Stimulated activated CD4-positive, alpha-beta T cell treated with anti-CD3 and anti-CD28 coated beads, Interleukin-15, amount 100 ng/mL, for 1 hour (primary cell): ENCODE data around the gene TMEM92.
"Not testable (repeated sequence)": the region's sequence is repeated elsewhere in the genome, so short reads cannot be mapped to it uniquely, and the experiment has no call there.

Experiments used
- DNase-seq, 2 donors: peaks; one replicate each; pipeline ENCODE4 v3.0.0-alpha.2; 2020; ENCODE audit warnings: low read depth in 1 of 2, low spot score in 1 of 2

Gene TMEM92

GRCh38 chr17:50297407-50297865, 23.2 kb downstream of the TMEM92 start:
- peak; percentile 57 to 66 for DNase-seq

GRCh38 chr17:50298018-50298417, 23.8 kb downstream of the TMEM92 start:
- DNase-seq, result no peak

GRCh38 chr17:50299776-50300175, 25.5 kb downstream of the TMEM92 start:
- no peak for DNase-seq

GRCh38 chr17:50300824-50301223, 26.6 kb downstream of the TMEM92 start:
- not testable (repeated sequence) for DNase-seq

GRCh38 chr17:50301891-50302584, 27.8 kb downstream of the TMEM92 start:
- no peak for DNase-seq

- no peak for DNase-seq
Observed at GRCh38 chr17:50303051-50303450, 28.8 kb downstream of the TMEM92 start.

- no peak for DNase-seq
Observed at GRCh38 chr17:50303596-50303995, 29.3 kb downstream of the TMEM92 start.

GRCh38 chr17:50304781-50305404, 30.6 kb downstream of the TMEM92 start:
- DNase-seq, result no peak

- no peak for DNase-seq
Observed at GRCh38 chr17:50307654-50308053, 33.4 kb downstream of the TMEM92 start.

- no peak for DNase-seq
Observed at GRCh38 chr17:50308666-50309065, 34.4 kb downstream of the TMEM92 start.

GRCh38 chr17:50310455-50311111, 36.3 kb downstream of the TMEM92 start:
- DNase-seq, result no peak

- no peak for DNase-seq
Observed at GRCh38 chr17:50311112-50311460, 36.8 kb downstream of the TMEM92 start.

- DNase-seq, result no peak
Observed at GRCh38 chr17:50311483-50311882, 37.2 kb downstream of the TMEM92 start.

- no peak for DNase-seq
Observed at GRCh38 chr17:50312308-50312707, 38.0 kb downstream of the TMEM92 start.

GRCh38 chr17:50314456-50315011, 40.3 kb downstream of the TMEM92 start:
- DNase-seq, result no peak

- DNase-seq, result no peak
Observed at GRCh38 chr17:50316016-50316587, 41.8 kb downstream of the TMEM92 start.

- DNase-seq, result not testable (repeated sequence)
Observed at GRCh38 chr17:50316660-50317059, 42.4 kb downstream of the TMEM92 start.

- DNase-seq, result no peak
Observed at GRCh38 chr17:50317121-50317520, 42.9 kb downstream of the TMEM92 start.

- DNase-seq, result no peak
Observed at GRCh38 chr17:50318501-50319285, 44.4 kb downstream of the TMEM92 start.

GRCh38 chr17:50319306-50320004, 45.2 kb downstream of the TMEM92 start:
- no peak for DNase-seq
